HPDE6-E6E7 (cell line): ENCODE data around the gene AIPL1.

ENCODE experiments used
- DNase-seq: peaks from one replicate; pipeline ENCODE4 v3.0.0; 2011; ENCODE audit warnings: missing footprints; ENCODE audit errors: extremely low spot score

AIPL1 gene

GRCh38 chr17:6421700-6422604 lies 13.0 kb downstream of the AIPL1 start:
- peak; percentile 73 for DNase-seq

GRCh38 chr17:6420173-6420641 lies 14.7 kb downstream of the AIPL1 start:
- no peak for DNase-seq

GRCh38 chr17:6415616-6416015 lies 19.3 kb downstream of the AIPL1 start:
- DNase-seq, result no peak

- peak; percentile 61 for DNase-seq
These were observed 21.9 kb downstream of the AIPL1 start for GRCh38 chr17:6413065-6413464.

GRCh38 chr17:6408735-6409134 lies 26.2 kb downstream of the AIPL1 start:
- DNase-seq, result no peak

- DNase-seq, result no peak
These were observed 26.6 kb downstream of the AIPL1 start for GRCh38 chr17:6408276-6408675.

GRCh38 chr17:6402258-6402657 lies 32.7 kb downstream of the AIPL1 start:
- no peak for DNase-seq

GRCh38 chr17:6398955-6399354 lies 36.0 kb downstream of the AIPL1 start:
- DNase-seq, result no peak

- DNase-seq, result no peak
These were observed 40.8 kb downstream of the AIPL1 start for GRCh38 chr17:6394055-6394606.

- DNase-seq, result no peak
These were observed 41.5 kb downstream of the AIPL1 start for GRCh38 chr17:6393351-6393952.

GRCh38 chr17:6392609-6393350 lies 42.1 kb downstream of the AIPL1 start:
- no peak for DNase-seq

GRCh38 chr17:6388416-6388815 lies 46.5 kb downstream of the AIPL1 start:
- DNase-seq, result no peak

- no peak for DNase-seq
These were observed 47.1 kb downstream of the AIPL1 start for GRCh38 chr17:6387858-6388257.

- no peak for DNase-seq
These were observed 47.5 kb downstream of the AIPL1 start for GRCh38 chr17:6387442-6387841.

- DNase-seq, result no peak
These were observed 48.8 kb downstream of the AIPL1 start for GRCh38 chr17:6386041-6386630.

GRCh38 chr17:6384481-6384880 lies 50.4 kb downstream of the AIPL1 start:
- no peak for DNase-seq

GRCh38 chr17:6381526-6382465 lies 53.1 kb downstream of the AIPL1 start:
- no peak for DNase-seq

GRCh38 chr17:6380915-6381438 lies 53.9 kb downstream of the AIPL1 start:
- no peak for DNase-seq

- DNase-seq, result no peak
These were observed 57.0 kb downstream of the AIPL1 start for GRCh38 chr17:6377906-6378305.

GRCh38 chr17:6376931-6377361 lies 58.0 kb downstream of the AIPL1 start:
- no peak for DNase-seq
